Measurements from ENCODE around the gene MAPK8. TPM values are rescaled to one million over a fixed set of nuclear protein-coding genes. Genes with fewer than 3 reads are reported as not detected.

The MAPK8 gene
- total RNA-seq, 1 experiment from 2014 or later, result 83.3 TPM

- ChIA-PET POLR2A (no interaction called here), CTCF (no interaction called here)
- Mint-ChIP-seq H3K4me3 (ENCODE audit: unreplicated experiment) (no peak overlapping the region), H3K27me3 (ENCODE audit: insufficient read depth, unreplicated experiment) (peaks cover 11% of the 10 kb centered on the region), H3K36me3 (ENCODE audit: insufficient read depth, unreplicated experiment) (no peaks in the 10 kb centered on the region), H3K27ac (ENCODE audit: unreplicated experiment) (no peak overlapping the region), H3K4me1 (ENCODE audit: low read depth, unreplicated experiment) (peaks cover 11% of the 10 kb centered on the region), H3K9me3 (ENCODE audit: unreplicated experiment) (peaks cover 12% of the 10 kb centered on the region)
- H3K4me3 ChIP-seq (ENCODE audit: low read depth, low read length), result no peak overlapping the region
- peaks cover 7% of the 10 kb centered on the region; the same call in 1 of the 2 replicates for H3K9me3 ChIP-seq
- no peaks in the 10 kb centered on the region; the same call in 1 of the 2 replicates for H3K27me3 ChIP-seq (replicated peaks; ENCODE audit: control insufficient read depth, insufficient read depth, low read length)
- DNase-seq, result no peak
- no TSS peak for BruUV-seq (replicated peaks)
- H3K4me1 ChIP-seq, result no peaks in the 10 kb centered on the region
- no peaks in the 10 kb centered on the region for H3K36me3 ChIP-seq (ENCODE audit: control insufficient read depth, insufficient read depth, low read length)
- intact Hi-C loops (cut with micrococcal nuclease; ENCODE audit: unreplicated experiment), result loop anchor here (5.0 kb wide), 1 partner anchor 89 kb away; no protein-coding TSS in a partner anchor
- no peak for TF ChIP-seq CTCF (IDR thresholded peaks at IDR 0.05; ENCODE audit: insufficient read depth in 1 of 2, low read depth in 1 of 2, low read length in 1 of 2, severe bottlenecking in 1 of 2, unreplicated experiment in 1 of 2)
Measured at GRCh38 chr10:48286356-48286755, 20.1 kb upstream of the MAPK8 start.

GRCh38 chr10:48287417-48288391, 18.8 kb upstream of the MAPK8 start:
- no TSS peak for BruUV-seq (replicated peaks)
- Mint-ChIP-seq H3K9me3 (ENCODE audit: unreplicated experiment) (peaks cover 18% of the 10 kb centered on the region), H3K36me3 (ENCODE audit: insufficient read depth, unreplicated experiment) (no peaks in the 10 kb centered on the region), H3K4me1 (ENCODE audit: low read depth, unreplicated experiment) (peaks cover 11% of the 10 kb centered on the region), H3K27me3 (ENCODE audit: insufficient read depth, unreplicated experiment) (peaks cover 11% of the 10 kb centered on the region), H3K4me3 (ENCODE audit: unreplicated experiment) (no peak overlapping the region), H3K27ac (ENCODE audit: unreplicated experiment) (no peak overlapping the region)
- H3K9me3 ChIP-seq, result peaks cover 5% of the 10 kb centered on the region; the same call in 1 of the 2 replicates
- H3K4me1 ChIP-seq, result no peaks in the 10 kb centered on the region
- H3K4me3 ChIP-seq (ENCODE audit: low read depth, low read length), result no peak overlapping the region
- POLR2A ChIA-PET, result no interaction called here
- CTCF ChIA-PET, result interaction anchor here (0.7 kb wide), 1 partner anchor 18 kb away, joined by 3 read pairs; the partner anchor contains the start of gene MAPK8
- no peaks in the 10 kb centered on the region; the same call in 1 of the 2 replicates for H3K27me3 ChIP-seq (replicated peaks; ENCODE audit: control insufficient read depth, insufficient read depth, low read length)
- no peak for DNase-seq
- H3K36me3 ChIP-seq (ENCODE audit: control insufficient read depth, insufficient read depth, low read length), result no peaks in the 10 kb centered on the region
- intact Hi-C loops (cut with micrococcal nuclease; ENCODE audit: unreplicated experiment), result loop anchor here (5.0 kb wide), 1 partner anchor 90 kb away; no protein-coding TSS in a partner anchor
- no peak for TF ChIP-seq CTCF (IDR thresholded peaks at IDR 0.05; ENCODE audit: insufficient read depth in 1 of 2, low read depth in 1 of 2, low read length in 1 of 2, severe bottlenecking in 1 of 2, unreplicated experiment in 1 of 2)

- POLR2A ChIA-PET, result no interaction called here
- H3K27me3 Mint-ChIP-seq (ENCODE audit: insufficient read depth, unreplicated experiment), result peaks cover 11% of the 10 kb centered on the region
- no peak for DNase-seq
- no peaks in the 10 kb centered on the region for H3K36me3 ChIP-seq (ENCODE audit: control insufficient read depth, insufficient read depth, low read length)
- H3K4me3 Mint-ChIP-seq (ENCODE audit: unreplicated experiment), result no peak overlapping the region
- no TSS peak for BruUV-seq (replicated peaks)
- no peaks in the 10 kb centered on the region; the same call in 1 of the 2 replicates for H3K27me3 ChIP-seq (replicated peaks; ENCODE audit: control insufficient read depth, insufficient read depth, low read length)
- no peak for TF ChIP-seq CTCF (IDR thresholded peaks at IDR 0.05; ENCODE audit: insufficient read depth in 1 of 2, low read depth in 1 of 2, low read length in 1 of 2, severe bottlenecking in 1 of 2, unreplicated experiment in 1 of 2)
- CTCF ChIA-PET, result no interaction called here
- H3K36me3 Mint-ChIP-seq (ENCODE audit: insufficient read depth, unreplicated experiment), result no peaks in the 10 kb centered on the region
- H3K4me1 ChIP-seq, result no peaks in the 10 kb centered on the region
- peaks cover 5% of the 10 kb centered on the region; the same call in 1 of the 2 replicates for H3K9me3 ChIP-seq
- H3K4me3 ChIP-seq (ENCODE audit: low read depth, low read length), result no peak overlapping the region
- H3K27ac Mint-ChIP-seq (ENCODE audit: unreplicated experiment), result no peak overlapping the region
- peaks cover 23% of the 10 kb centered on the region for H3K9me3 Mint-ChIP-seq (ENCODE audit: unreplicated experiment)
- peaks cover 11% of the 10 kb centered on the region for H3K4me1 Mint-ChIP-seq (ENCODE audit: low read depth, unreplicated experiment)
- intact Hi-C loops (cut with micrococcal nuclease; ENCODE audit: unreplicated experiment), result loop anchor here (1.0 to 5.0 kb wide), 3 partner anchors 18 to 91 kb away; partner anchors contain the start of gene MAPK8
Measured at GRCh38 chr10:48288661-48289060, 17.8 kb upstream of the MAPK8 start.
